ENCODE results near the gene COL23A1. TPM values are rescaled to one million over a fixed set of nuclear protein-coding genes. Genes with fewer than 3 reads are reported as not detected.

The COL23A1 gene
- total RNA-seq, 2 donors from 2014 or later = 1.5 to 2.5 TPM

DNA sequence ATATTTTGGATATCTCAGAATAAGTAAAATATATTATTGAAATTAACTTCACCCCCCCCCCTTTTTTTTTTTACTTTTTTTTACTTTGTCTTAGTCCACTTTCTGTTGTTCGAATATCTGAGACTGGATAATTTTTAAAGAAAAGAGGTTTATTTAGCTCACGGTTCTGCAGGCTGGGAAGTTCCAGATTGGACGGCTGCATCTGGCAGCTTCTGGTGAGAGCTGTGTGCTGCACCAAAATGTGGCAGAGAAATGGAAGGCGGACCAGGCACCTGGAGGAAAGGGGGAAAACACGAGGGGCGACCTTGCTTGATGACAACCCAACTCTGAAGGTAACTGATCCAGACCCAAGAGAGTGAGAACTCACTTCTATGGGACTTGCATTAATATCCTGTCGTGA, 397.4 kb downstream of the COL23A1 start:
- Histone ChIP-seq H3K9me3 (no peaks in the 10 kb centered on the region), H3K4me1 (ENCODE audit: control insufficient read depth in 1 of 2, low read depth in 2 of 2) (no peaks in the 10 kb centered on the region), H3K36me3 (no peaks in the 10 kb centered on the region), H3K27me3 (replicated peaks; ENCODE audit: insufficient read depth) (no peaks in the 10 kb centered on the region), H3K27ac (no peak overlapping the region), H3K4me3 (no peak overlapping the region)
- ATAC-seq (ENCODE audit: insufficient number of reproducible peaks, low FRiP score, low read depth) (no peak), DNase-seq (ENCODE audit: low spot score) (no peak)
- TF ChIP-seq, protein P1, sequence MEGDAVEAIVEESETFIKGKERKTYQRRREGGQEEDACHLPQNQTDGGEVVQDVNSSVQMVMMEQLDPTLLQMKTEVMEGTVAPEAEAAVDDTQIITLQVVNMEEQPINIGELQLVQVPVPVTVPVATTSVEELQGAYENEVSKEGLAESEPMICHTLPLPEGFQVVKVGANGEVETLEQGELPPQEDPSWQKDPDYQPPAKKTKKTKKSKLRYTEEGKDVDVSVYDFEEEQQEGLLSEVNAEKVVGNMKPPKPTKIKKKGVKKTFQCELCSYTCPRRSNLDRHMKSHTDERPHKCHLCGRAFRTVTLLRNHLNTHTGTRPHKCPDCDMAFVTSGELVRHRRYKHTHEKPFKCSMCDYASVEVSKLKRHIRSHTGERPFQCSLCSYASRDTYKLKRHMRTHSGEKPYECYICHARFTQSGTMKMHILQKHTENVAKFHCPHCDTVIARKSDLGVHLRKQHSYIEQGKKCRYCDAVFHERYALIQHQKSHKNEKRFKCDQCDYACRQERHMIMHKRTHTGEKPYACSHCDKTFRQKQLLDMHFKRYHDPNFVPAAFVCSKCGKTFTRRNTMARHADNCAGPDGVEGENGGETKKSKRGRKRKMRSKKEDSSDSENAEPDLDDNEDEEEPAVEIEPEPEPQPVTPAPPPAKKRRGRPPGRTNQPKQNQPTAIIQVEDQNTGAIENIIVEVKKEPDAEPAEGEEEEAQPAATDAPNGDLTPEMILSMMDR (IDR thresholded peaks at IDR 0.05) = no peak

DNA sequence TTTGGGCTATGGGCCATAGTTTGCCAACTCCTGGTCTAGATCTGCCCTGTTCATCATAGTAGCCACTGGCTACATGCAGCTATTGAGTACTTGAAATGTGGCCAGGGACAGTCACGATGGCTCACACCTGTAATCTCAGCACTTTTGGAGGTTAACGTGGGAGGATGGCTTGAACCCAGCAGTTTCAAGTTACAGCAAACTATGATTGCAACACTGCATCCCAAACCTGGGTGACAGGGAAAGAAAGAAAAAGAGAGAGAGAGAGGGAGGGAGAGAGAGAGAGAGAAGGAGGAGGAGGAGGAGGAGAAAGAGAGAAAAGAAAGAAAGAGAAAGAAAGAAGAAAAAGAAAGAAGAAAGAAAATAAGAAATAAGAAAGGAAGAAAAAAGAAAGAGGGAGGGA, 397.9 kb downstream of the COL23A1 start:
- no peak overlapping the region for H3K4me3 ChIP-seq
- no peak overlapping the region for H3K27ac ChIP-seq
- no peak for ATAC-seq (ENCODE audit: insufficient number of reproducible peaks, low FRiP score, low read depth)
- H3K27me3 ChIP-seq (replicated peaks; ENCODE audit: insufficient read depth) = no peaks in the 10 kb centered on the region
- TF ChIP-seq, protein P1 (IDR thresholded peaks at IDR 0.05) = no peak
- H3K4me1 ChIP-seq (ENCODE audit: control insufficient read depth in 1 of 2, low read depth in 2 of 2) = no peaks in the 10 kb centered on the region
- H3K36me3 ChIP-seq = no peaks in the 10 kb centered on the region
- no peak for DNase-seq (ENCODE audit: low spot score)
- H3K9me3 ChIP-seq = no peaks in the 10 kb centered on the region

DNA sequence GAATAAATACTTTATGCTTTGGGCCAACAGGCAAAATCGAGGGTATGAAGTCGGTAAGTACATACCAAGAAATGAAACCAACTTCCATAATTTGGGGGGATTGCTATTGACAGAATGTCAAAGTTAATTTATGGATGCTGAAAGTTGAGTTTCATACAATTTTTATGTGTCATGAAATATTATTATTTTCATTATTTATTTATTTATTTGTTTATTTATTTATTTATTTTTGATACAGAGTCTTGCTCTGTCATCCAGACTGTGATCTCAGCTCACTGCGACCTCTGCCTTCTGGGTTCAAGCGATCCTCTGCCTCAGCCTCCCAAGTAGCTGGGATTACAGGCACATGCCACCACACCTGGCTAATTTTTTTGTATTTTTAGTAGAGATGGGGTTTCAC, 398.5 kb downstream of the COL23A1 start:
- no peaks in the 10 kb centered on the region for H3K9me3 ChIP-seq
- H3K4me3 ChIP-seq = no peak overlapping the region
- H3K27me3 ChIP-seq (replicated peaks; ENCODE audit: insufficient read depth) = no peaks in the 10 kb centered on the region
- H3K36me3 ChIP-seq = no peaks in the 10 kb centered on the region
- DNase-seq (ENCODE audit: low spot score) (no peak), ATAC-seq (ENCODE audit: insufficient number of reproducible peaks, low FRiP score, low read depth) (no peak)
- no peak overlapping the region for H3K27ac ChIP-seq
- TF ChIP-seq, protein P1 (IDR thresholded peaks at IDR 0.05) = no peak
- H3K4me1 ChIP-seq (ENCODE audit: control insufficient read depth in 1 of 2, low read depth in 2 of 2) = no peaks in the 10 kb centered on the region

- no peak overlapping the region for H3K4me3 ChIP-seq
- H3K27ac ChIP-seq = no peak overlapping the region
- TF ChIP-seq, protein P1 (IDR thresholded peaks at IDR 0.05) = no peak
- H3K4me1 ChIP-seq (ENCODE audit: control insufficient read depth in 1 of 2, low read depth in 2 of 2) = no peaks in the 10 kb centered on the region
- H3K9me3 ChIP-seq = no peaks in the 10 kb centered on the region
- no peak for DNase-seq (ENCODE audit: low spot score)
- no peaks in the 10 kb centered on the region for H3K36me3 ChIP-seq
- no peaks in the 10 kb centered on the region for H3K27me3 ChIP-seq (replicated peaks; ENCODE audit: insufficient read depth)
- no peak for ATAC-seq (ENCODE audit: insufficient number of reproducible peaks, low FRiP score, low read depth)
Observed at GRCh38 chr5:178189433-178189832, 400.8 kb downstream of the COL23A1 start.

Other genes starting within 250 kb of the COL23A1 start
- 10 to 100 TPM; 22.1 to 67.2 TPM for gene CLK4, start 36.7 kb upstream of the COL23A1 start, total RNA-seq
- gene ZNF354A, start 140.3 kb upstream of the COL23A1 start, total RNA-seq = 10 to 100 TPM; 18.4 to 23.0 TPM

All from thoracic aorta (tissue), 2 donors.